Middle frontal gyrus (tissue), 1 donor: ENCODE data around the gene SDK1.

Source experiments
- DNase-seq: peaks from one replicate; pipeline ENCODE4 v3.0.0-alpha.2; 2015; ENCODE audit warnings: low spot score; ENCODE audit errors: extremely low spot score

SDK1 gene

DNA sequence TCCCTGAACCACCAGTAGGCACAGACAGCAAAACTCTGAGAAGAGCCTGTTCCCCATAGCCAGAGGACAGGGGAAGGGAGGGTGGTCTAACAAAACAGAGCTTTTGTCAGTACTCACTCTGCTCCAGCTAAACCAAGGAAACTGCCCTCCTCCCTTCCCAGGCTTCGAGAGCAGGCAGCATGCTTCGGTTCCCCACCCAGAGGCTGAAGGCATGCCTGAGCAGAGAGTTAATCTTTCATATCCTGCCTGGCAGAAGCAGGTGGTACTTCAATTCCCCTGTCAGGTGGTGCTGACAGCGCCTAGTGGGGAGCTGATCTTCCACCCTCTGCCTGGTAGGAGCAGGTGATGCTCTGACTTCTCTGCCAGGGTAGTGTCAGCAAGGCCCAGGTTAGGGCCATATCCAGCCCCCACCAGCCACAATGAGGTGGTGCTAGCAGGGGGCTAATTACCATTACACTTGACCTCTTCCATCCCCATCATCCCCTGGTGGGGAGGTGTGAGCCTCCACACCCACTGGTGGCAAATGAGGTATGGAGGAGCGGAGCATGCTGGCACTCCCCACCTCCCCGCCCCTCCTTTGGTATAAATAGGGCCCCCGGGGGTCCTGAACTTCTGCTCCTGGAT is 35.1 kb downstream of the SDK1 start:
- no peak for DNase-seq

DNA sequence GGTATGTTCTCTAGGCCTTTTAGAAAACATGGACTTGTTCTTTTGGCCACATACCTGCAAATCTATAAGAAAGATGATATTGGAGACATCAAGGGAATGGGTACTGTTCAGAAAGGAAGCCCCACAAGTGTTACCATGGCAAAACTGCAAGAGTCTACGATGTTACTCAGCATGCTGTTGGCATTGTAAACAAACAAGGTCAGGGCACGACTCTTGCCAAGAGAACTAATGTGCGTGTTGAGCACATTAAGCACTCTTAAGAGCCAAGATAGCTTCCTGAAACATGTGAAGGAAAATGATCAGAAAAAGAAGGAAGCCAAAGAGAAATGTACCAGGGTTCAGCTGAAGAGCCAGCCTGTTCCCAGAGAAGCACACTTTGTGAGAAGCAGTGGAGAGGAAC is 37.1 kb downstream of the SDK1 start:
- no peak for DNase-seq

DNA sequence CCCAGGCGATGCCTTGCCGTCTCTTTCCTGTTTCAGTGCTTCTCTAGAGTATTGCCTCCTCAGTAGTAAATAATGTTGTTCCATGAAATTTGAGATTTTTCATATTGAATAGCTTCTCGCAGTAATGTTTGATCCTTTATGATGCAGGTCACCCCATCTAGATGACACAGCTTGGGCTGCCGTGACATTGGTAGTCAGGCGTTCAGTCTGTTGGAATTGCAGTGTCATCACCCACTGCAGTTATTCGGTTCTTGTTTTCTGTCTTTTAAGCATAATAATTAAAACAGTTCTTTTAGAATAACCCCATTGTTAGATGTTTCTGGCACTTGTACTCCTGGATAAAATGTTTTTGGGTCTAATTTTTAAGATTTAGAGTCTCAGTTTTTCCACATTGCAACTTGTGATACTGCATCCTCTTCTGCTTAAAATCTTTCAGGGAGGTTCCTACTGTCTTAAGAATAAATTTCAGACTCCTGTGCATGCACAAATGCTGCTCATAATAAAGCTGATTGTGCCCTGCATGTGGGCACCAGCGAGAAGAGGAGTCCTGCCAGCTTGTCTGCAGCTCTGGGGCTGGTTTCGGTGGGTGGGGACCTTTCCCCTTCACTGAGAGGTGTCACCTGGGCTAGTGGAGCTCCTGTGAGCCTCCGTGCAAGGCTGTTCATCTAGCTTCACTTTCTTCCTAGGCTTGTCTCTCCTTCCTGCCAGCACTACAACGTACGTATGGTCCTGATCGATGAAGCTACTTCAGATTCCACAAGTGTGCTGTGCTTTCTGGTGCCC is 44.8 kb downstream of the SDK1 start:
- no peak for DNase-seq

DNA sequence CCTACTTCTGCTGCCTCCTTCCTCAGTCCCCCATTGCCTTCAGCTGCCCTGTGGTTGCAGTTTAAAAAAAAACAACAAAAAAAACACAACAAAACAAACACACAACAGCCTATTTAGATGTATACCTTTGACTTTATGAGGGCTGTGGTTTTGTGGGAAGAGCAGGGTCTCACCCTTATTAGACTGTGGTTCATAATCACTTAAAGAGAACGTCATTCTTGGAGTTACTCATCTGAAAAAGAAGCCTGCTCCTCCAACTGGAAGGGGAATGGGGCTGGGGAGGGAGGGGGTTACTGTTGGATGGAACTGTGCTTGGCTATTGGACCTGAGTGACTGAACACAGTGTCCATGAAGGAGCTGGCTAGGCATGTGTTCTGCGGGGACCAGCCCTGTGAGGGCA is 48.1 kb downstream of the SDK1 start:
- DNase-seq, result no peak

DNA sequence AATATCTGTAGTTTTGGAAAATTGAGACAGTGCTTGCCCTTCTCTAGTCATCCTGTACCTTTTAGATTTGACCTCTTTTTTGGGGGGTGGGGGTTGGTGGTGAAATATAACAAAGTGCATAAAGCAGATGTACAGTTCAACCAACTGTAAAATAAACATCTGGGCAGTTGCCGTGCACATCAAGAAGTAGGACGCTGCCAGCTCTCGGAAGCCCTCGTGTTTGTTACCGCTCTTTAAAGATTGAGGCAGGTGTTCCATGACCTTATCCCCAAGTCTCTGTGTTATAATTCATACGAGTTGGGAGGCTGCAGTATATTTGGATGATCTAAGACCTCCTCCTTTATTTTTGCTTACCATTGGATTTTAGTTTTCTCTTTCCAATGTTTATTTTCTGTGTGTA is 55.1 kb downstream of the SDK1 start:
- DNase-seq, result no peak

DNA sequence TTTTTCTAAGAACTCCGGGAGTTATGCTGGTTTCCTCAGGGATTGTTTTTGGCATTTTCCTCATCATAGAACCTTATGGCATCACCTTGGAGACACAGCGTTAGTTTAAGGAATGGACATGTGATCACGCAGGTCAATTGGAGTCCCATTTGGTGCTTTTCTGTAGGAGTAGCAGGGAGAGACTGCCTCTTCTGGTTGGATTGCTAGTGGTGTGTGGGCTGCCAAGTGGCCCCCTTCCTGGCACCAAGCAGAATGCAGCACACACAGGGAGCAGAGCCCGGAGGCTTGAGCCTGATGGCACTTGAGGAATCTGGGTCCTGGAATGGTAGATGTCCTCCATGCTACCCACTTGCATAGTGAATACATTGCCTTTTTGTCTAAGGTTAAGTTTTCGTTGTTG is 57.9 kb downstream of the SDK1 start:
- DNase-seq, result no peak

DNA sequence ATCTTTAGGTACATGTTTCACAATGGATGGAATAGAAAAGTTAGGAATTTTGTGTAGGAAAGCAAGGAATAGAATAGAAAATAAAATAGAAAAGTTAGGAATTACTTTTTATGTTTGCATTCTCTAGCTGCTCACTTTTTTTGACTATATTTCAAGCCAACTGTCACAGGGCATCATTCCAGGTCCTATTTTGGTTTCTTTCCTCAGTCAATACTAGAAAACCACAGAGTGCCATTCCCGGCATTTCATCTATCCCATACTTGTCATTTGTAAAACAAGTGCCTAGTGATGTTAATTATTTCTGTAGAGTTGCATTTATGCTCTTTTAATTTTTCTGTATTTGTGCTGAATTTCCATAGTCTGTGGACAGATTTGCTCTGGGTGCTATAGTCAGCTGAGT is 66.2 kb downstream of the SDK1 start:
- DNase-seq, result no peak

DNA sequence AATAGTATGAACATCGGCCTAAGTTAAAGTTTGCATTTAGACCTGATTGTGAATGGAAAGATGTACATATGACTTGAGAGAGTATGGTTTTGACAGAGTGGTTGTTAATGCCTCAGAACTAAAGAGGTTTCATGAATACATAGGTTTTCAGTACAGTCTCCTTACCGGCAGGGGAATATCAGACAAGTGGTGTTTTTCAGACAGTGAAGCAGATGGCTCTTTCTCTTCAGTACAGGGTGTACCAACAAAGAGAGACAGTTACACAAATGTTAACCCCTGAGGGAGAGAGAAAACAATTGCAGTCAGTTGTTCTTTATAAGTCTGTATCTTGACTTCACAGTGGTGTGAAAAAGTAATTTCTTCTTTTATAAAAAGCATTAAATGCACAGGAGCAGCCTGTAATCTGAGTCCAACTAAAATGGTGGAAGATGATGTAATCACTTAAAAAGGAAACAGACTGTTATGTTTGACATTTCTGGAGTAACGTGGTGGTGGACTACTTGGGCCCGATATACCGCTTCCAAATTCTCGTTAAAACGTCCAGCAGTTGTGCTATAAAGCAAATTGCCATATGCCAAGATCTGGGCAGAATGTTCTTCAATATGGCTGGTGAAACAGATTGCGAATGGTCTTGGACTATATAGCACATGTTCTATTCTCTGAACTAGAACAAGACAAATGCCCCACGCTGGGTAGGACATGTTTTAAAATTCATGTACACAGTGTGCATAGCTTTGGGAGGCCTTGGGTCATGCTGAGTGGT is 69.2 kb downstream of the SDK1 start:
- DNase-seq, result no peak

DNA sequence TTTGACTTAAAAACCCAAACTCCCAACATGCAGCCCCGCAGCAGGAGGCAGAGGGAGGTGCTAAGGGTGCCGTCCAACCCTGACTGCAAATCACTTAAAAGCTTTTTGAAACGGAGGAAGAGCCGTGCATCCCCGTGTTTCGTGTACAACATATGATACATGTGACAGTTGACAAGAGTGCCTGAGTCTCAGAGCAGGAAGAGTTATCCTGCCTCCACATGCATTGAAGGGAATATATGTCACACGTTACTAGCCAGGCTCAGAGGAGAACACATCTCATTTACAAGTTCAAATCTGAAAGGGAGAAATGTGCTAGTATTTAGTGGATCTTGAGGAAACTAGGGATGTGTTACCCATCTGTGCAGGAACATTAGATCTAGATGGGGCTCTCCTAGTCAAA is 69.9 kb downstream of the SDK1 start:
- DNase-seq, result no peak

DNA sequence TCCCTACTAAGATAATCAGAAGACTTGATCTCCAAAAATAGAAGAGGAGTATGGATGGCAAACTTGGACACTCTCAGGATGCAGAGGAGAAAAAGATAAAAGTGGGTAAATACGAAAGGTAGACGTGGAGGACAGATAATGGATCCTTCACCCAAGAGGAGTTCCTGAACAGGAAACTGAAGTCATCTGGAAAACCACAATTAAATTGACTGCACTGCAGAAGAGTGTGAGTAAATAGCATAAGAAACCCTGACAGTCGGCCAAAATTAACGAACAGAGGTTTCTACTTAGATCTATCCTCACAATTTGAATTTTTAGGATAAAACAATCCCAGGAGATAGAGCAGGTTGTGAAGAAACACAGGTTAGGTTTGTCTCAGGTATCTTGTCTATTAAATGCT is 70.5 kb downstream of the SDK1 start:
- DNase-seq, result no peak

DNA sequence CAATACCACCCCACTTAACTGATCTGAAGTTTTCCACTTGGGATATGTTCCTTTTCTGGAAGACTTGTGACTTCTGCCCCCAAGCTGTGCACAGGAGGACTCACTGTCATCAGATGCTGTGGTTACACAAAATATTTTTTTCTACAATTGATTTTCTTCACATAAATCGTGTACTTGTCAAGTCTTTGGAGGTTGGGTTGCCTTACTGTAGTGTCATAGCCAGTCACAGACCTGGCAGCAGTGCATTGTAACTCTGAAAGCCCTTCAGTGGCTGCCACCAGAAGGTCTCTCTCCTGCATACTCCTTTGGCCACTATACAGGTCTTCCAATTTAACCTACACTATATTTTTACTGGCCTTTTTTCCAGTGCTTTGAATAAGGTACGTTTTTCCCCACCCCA is 73.2 kb downstream of the SDK1 start:
- no peak for DNase-seq

DNA sequence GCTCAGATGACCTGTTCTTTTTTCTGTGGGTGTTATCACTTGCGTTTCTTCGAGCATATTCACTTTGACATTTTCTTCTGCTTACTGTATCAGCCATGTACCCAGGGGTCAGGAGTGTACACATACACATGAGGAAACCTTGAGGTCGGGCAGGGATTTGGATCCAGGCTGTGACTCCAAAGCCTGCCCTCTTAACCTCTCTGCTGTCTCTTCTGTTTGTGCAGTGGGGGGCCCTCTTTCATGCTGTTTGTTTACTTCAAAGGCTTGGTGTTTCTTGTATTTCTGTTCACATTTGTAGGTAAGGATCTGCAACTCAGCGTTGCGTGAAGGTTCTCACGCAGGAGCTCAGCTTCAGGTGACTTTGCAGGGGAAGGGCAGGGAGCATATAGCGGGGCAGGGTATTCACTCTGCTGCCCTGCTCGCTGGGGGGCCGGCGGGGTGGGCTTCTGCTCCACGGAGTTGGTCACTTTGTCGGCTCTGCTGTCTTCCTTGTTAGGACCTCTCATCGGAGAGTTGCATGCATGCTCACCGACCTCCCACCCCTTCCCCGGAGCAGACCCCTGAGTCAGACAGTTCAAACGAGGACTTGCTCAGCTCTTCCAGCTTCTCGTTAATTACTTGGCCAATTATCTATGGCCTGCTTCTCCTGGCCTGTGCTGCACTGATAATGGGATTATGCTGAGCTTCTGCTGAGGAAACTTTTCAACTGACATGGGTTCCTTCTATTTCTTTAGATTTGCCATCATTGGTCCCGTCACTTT is 77.5 kb downstream of the SDK1 start:
- no peak for DNase-seq

DNA sequence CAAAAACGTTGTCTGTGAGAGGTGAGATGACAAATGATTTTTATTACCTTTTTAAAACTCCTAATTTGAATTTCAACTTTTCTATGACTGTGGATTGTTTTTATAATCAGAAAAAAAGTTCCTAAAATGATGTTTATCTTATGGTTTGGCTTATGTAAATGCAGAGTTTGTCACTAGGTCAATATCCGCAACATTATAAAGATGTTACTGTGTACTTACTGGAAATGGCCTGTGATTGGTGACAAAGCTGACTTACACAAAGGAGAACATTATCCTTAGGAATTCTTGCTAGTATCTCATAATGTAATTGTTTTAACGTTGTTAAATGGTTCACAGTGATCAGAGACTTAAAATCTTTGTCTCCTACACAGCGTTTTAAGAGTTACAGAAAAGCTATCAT is 79.0 kb downstream of the SDK1 start:
- no peak for DNase-seq

DNA sequence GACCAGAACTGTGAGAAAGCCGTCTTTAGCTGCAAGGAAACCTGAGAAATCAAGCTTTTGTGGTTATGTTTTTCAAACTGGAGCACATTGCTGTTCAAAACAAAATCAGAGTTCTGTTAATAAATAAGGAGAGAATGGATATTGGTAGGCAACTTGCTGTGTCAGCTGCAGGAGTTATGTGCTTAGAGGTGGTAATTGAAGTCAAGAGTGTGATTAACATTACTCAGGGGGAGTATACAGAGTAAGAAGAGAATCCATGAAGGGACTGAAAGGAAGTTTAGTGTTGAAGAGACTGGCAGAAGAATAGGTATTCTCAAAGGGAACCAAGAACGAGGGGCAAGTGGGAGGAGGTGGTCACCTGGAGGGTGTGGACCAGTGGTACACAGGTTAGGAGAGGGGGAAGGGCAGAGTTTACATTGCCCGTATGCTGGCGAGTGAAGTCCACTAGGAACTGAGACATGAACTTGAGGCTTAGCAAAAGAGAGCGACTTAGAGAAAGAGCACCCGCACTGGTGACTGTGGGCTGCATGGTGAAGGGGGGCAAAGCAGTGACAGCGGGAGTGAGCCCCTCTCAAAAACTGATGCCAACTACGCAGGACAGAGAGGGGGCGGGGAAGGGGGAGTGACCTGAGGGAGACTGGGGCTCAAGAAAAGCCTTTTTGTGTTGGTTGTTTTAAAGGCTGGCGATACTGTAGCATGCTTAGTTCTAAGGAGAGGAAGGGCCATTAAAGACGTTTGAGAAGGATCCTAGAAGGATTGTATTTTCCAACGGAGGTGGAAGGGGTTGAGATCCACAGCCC is 80.0 kb downstream of the SDK1 start:
- no peak for DNase-seq

DNA sequence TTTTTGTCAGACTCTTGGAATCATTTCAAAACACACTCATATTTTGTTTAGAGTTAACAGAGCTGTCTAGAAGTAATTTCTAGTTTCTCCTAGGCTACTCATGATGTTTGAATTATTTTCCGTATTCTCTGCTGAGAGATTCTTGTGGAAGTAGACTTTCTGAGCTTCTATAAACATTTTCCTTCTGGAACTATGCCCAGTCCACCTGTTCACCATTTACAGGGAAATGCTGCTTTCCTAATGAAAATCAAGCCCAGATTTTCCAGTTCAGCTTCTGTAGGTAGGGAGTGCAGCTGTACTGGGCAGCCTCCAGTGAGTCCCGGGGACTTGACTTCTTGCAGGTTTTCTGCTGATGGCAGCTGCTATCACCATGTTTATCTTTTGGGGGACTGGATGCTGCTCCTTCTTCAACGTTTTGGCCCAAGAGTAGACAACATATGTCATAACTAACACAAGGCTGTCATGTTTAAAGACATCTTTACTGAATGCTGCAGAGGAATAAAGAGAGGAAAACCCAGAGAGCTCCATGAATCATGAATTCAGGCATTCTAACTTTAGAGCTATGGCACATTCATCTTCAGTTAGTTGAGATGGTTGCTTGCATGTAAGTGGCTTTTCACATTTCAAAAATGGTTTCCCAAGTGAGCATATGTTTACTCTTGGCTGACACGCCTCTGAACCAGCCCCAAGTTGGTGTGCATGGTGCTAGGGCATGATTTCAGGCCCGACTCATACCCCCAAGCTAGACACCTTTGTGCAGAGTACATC is 85.6 kb downstream of the SDK1 start:
- no peak for DNase-seq

DNA sequence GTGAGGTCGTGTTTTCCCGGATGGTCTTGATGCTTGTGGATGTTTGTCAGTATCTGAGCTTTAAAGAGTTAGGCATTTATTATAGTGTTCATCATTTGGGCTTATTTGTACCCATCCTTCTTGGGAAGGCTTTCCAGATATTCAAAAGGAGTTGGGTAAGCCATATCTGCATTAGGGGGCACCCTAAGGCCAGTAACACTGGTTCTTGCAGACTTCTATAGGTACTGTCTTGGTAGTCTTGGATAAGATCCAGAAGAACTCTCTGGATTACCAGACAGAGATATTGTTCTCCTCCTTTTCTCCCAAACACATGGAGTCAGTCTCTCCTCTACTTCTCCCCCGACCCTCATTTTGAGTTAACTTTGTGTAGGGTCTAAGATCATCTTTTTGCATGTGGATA is 92.8 kb downstream of the SDK1 start:
- no peak for DNase-seq

DNA sequence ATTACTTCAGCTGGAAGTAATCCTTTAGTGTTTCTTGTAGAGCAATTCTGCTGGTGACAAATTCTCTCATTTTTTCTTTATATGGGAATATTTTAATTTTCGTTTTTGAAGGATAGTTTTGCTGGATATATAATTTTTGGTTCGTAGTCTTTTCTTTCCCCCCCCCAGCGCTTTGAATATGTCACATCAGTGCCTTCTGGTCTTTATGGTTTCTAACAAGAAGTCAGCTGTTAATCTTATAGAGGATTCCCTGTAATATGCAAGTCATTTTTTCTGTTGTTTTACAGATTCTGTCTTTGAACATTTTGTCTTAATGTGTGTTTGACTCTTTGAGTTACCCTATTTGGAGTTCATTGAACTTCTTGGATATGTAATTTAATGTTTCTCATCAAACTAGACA is 96.3 kb downstream of the SDK1 start:
- no peak for DNase-seq

DNA sequence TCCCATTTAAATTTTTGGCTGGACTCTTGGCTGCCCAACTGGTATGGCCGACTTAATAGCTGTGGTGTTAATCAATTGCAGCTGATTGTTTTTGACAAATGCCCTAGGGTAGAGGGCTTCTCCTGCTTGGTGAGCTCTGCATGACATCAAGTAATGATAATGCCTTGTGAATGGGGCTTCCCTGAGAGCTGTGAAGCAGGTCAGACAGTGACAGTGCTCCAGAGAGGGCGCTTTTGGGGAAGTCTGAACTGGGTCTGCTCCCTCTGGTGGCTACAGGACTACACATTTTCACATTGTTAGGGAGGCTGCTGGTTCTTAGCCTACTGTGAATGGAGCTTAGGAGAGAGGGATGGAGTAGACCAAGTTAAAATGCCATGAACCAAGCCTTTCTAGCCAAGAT is 98.8 kb downstream of the SDK1 start:
- no peak for DNase-seq

DNA sequence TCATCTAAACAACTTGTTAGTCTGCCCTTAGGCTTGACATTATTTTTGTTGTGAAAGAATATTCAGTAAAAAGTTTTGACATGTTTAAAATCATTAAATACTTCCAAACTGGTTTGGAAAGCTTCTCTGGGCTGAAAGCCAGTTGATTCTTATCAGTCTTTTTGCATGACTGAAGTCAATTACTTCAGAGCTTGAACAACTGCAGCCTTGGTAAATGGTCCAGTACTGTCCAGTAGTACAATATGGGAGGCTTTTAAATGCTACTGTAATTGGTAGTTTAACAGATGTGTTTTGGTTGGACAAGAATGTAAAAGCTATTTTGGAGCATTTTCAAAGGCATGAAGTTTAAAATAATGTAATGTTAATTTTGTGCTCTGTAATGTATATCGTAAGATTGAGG is 103.4 kb downstream of the SDK1 start:
- no peak for DNase-seq
